ENCODE measurements around the gene OR52E8.

GRCh38 chr11:5887172-5887571 is 29.7 kb upstream of the OR52E8 start:
- TF ChIP-seq CTCF (IDR thresholded peaks at IDR 0.05; ENCODE audit: borderline replicate concordance, extremely low read depth, low read length, poor library complexity, severe bottlenecking) (no peak), EZH2 (IDR thresholded peaks at IDR 0.05; ENCODE audit: borderline replicate concordance, low read depth, low read length, severe bottlenecking) (no peak)
